GM23338 (cell line): ENCODE data around the gene CCSER2.

Experiments
- CREB1 ChIP-seq: fragments of 250-450 bp; sonication (Bioruptor Pico); IDR thresholded peaks from 2 replicates; pipeline ENCODE4 v1.5.0; 2020; ENCODE audit warnings: low read depth, mild to moderate bottlenecking, moderate library complexity
- CTCF ChIP-seq, 2 experiments: fragments of 200-600 bp in 1 of 2; sonication (generic) in 1 of 2; conservative IDR thresholded peaks; 2 replicates each; pipeline versions ENCODE4 v1.5.1 to v1.6.1; 2016 to 2017; ENCODE audit warnings: antibody characterized with exemption in 2 of 2, low read depth in 2 of 2, mild to moderate bottlenecking in 2 of 2, moderate library complexity in 1 of 2
- EZH2 ChIP-seq: fragments of 200-600 bp; sonication (generic); IDR thresholded peaks from one replicate; pipeline ENCODE4 v1.8.0; 2017; ENCODE audit warnings: antibody characterized with exemption, mild to moderate bottlenecking, low read depth; ENCODE audit not compliant: unreplicated experiment
- EZH2phosphoT487 ChIP-seq: fragments of 200-600 bp; sonication (generic); IDR thresholded peaks from one replicate; pipeline ENCODE4 v1.8.1; 2018; ENCODE audit warnings: antibody characterized with exemption; ENCODE audit not compliant: unreplicated experiment
- JUNB ChIP-seq: IDR thresholded peaks from one replicate; pipeline ENCODE4 v1.6.1; 2016; ENCODE audit warnings: antibody characterized with exemption; ENCODE audit not compliant: unreplicated experiment
- POLR2AphosphoS5 ChIP-seq: IDR thresholded peaks from 2 replicates; pipeline ENCODE4 v1.6.1; 2016; ENCODE audit warnings: antibody characterized with exemption, low read depth
- ZNF331 ChIP-seq: fragments of 250-450 bp; sonication (Bioruptor Pico); IDR thresholded peaks from 2 replicates; pipeline ENCODE4 v1.5.0; 2020; ENCODE audit warnings: low read depth, mild to moderate bottlenecking, moderate library complexity

- TF ChIP-seq CTCF (conservative IDR thresholded peaks at IDR 0.05; ENCODE audit: low read depth in 2 of 2) (no peak), CREB1 (CRISPR knock-in tag) (no peak), EZH2 (no peak), POLR2AphosphoS5 (no peak), JUNB (no peak), EZH2phosphoT487 (no peak), ZNF331 (no peak)
These were observed 211.7 kb downstream of the CCSER2 start for GRCh38 chr10:84540022-84540616.
